Activated CD4-positive, alpha-beta T cell treated with anti-CD3 and anti-CD28 coated beads for 4 hours (primary cell): ENCODE data around the gene MOXD1.

Experiments
- DNase-seq, 2 donors: peaks; one replicate each; pipeline ENCODE4 v3.0.0-alpha.2; 2020

MOXD1 gene

DNA sequence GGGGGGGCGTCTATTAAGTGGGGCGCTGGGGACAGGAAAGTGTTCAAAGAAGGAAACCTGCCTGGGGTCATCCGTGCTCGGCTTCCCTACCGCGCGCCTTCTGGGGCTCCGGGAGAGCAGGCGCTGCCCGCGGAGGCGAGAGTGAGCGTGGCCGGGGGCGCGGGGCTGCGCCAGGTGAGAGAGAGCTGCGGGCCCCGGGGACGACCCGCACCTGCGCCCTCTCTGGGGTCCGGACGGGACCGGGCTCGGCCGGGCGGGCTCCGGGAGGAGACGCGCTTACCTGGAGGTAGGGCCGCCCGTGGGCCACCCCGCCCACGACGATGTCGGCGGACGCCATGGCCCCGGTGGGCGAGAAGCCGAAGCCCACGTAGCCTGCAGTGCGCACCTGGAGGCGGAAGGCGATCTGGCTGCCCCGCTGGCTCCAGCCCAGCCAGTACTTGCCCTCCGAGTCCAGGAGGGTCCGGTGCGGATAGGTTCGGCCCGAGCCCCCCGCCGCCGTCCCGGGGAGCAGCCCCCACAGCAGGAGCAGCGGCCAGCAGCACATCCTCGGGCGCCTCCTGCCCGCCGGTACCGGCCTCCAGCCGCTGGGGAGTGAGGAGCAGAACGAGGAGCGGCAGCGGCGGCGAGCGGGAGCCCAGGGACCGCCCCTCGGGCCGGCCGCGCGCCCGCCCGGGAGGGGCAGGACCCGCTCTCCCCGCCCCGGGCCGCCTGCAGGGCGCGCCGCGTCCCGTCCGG is at the start of gene MOXD1:
Gene MOXD1, minus strand, starts transcription at position 593 of the 735 bp plus-strand sequence. Its CDS starts 49 bp downstream, at position 544.
- DNase-seq, result no peak

DNA sequence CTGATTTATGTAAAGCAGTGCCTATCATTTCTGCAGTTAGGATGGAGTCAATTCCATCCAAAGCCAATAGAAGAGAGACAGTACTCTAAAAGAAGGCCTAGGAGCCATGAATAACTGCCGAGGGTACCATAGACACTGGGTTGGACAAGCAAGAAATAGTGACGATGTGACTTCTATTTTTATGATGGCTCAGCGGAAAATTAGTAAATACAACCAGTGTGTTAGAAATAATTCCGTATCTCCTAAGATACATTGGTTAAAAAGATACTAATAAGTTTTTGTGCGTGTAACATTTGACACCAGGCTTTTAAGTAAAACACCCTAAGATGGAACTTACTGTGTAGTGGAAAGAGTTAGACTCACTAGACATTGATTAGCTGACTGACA is 45.6 kb upstream of the MOXD1 start:
- DNase-seq, result no peak

DNA sequence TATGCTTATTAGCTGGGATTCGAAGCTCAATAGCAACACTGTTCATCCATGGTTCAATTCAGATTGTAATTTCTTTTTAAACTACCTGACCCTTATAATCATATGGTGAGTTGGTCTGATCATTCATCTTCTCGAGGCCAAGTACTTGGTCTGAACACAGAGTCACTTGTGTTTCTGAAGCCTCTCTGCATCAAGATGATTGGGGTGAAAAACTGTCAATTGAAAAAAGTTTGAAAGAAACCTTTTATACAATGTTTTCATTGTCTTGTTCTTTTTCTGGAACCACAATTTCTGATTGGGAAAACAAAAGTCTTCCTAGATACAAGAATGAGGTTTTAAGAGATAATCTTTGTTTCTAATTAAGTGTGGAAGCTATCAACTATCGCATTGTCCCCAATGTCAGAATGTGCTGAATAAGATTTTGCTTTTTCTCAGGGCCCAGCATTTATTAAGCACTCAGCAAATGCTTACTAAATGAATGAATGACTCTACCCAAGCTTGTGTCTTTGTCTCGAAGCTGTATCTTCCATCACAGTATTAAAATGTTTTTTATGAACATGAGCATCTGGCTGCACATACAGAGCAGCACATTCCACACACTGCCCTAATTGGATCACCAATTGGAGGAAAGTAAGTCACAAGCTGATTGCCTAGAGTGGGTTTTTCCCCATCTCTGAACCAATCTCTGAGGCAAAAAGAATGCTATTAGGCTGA is 45.0 kb upstream of the MOXD1 start:
- DNase-seq, result no peak

DNA sequence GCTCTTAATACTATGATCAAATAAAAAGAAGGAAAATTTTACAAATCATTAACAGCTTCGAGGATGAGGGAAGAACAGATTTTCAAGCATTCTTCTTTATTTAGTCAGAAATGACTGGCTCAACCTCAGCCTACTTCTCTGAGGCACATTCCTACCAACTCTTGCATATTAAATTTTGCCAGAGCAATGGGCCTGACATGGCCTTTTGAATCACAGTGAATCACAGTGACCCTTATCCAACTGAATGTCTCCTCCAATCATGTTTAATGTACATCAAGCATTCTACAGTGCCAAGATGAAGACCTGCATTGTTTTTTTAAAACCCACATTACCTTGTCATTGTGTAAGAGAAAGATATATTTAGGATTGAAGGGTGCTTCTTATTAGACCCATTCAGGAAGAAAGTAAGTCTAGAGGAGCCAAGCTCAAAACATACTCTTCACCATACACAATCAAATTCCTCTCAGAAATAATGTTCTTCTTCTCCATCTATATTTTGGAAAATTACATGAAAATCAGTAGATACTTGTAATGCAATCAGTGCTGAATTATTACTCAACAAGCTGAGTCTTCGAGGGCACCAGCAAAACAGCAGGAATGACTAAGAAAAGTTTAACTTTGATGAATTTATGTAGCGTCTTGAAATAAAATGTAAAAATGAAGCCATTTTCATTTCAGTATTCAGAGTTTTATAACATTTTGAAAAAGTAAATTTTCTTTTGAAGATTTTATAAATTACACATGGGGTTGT is 44.1 kb upstream of the MOXD1 start:
- no peak for DNase-seq

DNA sequence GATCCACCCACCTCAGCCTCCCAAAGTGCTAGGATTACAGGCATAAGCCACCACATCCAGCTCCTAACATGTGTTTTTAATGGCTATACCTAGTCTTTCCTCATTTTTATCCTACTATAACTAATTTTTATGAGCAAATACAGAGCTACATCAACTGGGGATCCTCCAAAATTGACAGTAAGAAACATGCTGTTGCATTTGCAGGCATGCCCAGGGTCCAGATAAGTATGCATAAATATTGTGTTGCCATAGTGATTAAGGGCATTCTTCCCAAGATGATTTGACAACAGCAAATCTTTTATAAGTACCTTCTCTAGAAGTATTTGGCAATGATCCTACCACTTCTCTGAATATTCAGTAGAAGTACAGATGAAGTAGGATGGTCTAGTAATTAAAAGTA is 41.9 kb upstream of the MOXD1 start:
- DNase-seq, result no peak

DNA sequence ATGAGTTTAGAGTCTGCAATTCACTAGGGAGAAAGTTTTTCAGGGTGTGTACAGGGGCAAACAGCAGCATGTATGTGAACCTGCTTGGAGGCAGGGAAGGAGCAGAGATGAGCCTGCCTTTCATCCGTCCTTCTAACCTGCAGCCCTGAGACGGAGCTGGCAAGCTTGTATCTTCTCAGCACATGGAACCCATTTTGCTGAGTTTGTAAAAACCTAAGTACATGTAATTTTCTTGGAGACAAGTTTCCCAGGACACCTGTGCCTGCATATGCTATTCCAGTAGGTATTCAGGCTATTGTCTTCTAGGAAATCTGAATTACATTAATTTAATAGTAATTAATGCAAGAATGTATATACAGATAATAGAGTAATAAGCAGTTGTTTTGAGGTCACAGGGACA is 28.8 kb upstream of the MOXD1 start:
- DNase-seq, result no peak

DNA sequence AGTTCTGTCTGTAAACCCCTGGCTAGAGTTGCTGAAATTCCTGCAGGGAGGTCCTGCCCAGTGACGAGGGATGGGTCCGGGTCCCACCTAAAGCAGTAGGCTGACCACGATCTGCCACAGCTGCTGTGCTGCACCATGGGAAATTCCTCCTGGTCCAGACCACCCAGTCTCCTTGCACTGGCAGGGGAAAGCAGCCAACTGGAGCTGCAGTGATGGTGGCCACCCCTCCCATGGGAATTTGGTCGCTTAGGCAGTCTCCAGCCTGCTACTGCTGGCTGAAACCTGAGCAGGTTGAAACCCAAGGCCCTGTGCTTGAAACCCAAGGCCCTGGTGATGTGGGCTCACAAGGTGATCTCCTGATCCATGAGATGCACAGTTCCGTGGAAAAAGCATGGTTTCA is 23.9 kb upstream of the MOXD1 start:
- DNase-seq, result no peak

DNA sequence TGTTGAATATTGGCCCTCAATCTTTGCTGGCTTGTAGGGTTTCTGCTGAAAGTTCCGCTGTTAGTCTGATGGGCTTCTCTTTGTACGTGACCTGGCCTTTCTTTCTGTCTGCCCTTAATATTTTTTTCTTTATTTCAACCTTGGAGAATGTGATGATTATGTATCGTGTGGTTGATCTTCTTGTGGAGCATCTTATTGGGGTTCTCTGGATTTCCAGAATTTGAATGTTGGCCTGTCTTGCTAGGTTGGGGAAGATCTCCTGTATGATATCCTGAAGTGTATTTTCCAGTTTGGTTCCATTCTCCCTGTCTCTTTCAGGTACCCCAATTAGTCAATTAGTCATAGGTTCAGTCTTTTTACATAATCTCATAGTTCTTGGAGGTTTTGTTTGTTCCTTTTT is 22.6 kb upstream of the MOXD1 start:
- DNase-seq, result no peak

DNA sequence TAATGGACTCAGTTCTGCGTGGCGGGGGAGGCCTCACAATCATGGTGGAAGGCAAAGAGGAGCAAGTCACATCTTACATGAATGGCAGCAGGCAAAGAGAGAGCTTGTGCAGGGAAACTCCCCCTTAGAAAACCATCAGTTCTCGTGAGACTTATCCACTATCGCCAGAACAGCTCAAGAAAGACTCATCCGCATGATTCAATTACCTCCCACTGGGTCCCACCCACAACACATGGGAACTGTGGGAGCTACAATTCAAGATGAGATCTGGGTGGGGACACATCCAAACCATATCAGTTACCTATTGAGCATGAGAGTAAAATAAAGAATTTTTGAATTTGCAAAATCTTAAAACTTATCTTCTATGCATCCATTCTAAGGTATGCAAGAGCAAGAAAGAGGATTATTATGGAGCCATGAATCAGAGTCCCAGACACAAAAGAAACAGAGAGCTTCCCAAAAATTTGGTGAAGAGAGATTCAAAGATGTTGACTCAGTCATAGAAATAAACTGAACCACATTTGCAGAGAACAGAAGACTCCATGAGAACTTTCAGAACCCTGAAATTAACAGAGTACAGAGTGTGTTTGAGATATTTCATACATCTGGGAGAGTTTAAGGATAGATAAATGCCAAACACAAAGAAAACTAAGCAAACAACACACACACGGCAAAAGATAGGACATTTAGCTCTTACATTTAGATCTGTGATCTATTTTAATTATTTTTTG is 17.1 kb upstream of the MOXD1 start:
- DNase-seq, result no peak

DNA sequence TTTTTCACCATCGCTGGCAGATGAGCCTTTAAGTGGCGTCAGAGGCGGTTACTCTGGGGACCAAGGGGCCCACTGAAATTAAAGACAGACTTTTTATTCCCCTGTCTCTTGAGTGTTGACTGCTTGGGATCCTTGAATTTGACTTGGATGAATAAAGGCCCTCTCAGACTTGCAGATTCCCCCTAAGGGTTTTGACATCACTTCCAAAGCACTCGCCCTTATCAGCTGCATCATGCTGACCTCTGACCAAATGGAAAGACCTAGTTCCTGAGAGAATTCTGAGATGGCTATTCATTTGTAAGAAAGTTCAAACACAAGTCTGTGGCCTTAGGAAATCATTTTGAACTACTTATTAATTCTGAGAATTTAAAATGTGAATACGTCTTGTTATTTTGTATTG is 13.5 kb upstream of the MOXD1 start:
- DNase-seq, result no peak

DNA sequence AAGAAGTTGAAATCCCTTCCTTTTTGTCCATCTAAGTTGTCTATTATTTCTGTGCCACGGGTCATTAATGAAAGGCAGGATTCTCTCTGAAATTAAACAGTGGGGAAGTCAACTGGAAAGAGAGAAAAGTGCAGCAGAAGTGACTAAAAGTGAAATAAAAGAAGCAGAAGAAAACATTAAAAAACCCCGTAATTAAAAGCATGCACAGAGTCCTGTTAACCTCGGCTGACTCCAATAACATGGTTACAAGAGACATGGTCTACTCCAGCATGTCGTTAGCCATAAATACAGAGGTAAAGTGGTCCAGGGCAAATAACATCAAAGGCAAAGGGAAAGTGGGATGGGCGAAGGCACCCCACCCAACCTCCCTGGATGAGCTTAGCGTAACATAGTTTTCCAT is 13.0 kb upstream of the MOXD1 start:
- DNase-seq, result no peak

- DNase-seq, result no peak
These were observed 12.2 kb upstream of the MOXD1 start for GRCh38 chr6:132413499-132413802.

DNA sequence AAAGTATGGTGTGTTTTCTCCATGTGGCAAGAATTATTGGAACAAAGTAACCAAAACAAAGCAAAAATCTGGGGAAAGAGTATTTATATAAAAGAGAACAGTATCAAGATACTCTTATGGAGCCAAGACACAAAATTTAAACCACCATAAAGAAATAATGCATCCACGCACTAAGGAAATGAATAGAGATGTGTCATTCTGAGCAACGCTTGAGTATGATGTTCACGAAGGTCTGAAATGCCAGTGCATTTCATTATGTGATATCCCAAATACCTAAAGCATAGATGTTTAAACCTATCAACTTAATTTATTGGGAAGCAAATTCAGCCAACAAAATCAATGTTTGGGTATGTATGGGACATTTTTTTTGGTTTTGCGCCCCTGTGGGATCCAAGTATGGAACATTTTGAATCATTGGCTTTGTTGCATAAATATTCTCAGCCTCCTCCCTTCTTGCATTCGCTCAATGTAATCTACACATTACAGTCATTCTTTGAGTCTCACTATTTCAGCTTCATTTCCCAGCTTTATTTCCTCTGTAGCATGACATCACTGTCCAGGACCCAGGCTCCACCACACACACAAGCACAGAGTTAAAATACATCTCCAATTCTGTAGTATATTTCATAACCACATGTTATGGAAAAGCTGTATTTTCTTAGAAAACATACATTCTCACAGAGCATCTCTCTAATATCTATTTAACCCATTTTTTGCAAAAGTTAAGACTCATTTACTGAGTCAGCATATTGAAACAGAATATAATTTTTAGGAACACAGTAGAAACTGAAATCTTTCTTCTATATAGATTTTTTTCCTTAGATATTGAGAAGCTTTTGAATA is 11.6 kb upstream of the MOXD1 start:
- DNase-seq, result no peak

DNA sequence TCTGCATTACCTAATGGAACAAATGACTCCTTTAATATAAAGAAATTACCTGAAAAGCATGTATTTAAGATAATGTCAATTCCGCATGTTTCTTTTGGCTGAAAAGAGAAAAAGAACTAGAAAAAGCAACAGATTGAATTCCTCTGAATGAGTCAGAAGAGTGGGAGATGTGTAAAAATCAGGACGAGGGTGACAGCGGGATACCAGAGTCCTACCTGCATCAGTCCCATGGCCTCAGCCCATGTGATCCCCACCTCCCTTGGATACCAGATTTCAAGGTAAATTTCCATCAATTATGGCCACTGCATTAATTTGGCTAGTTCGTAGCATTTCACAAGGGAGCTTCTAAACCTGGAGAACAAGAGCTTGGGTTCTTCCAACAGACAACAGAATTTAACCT is 10.0 kb upstream of the MOXD1 start:
- DNase-seq, result no peak

- no peak for DNase-seq
These were observed 9.6 kb upstream of the MOXD1 start for GRCh38 chr6:132410830-132411229.

GRCh38 chr6:132405143-132405915 is 4.1 kb upstream of the MOXD1 start:
- no peak for DNase-seq

- no peak for DNase-seq
These were observed 3.5 kb upstream of the MOXD1 start for GRCh38 chr6:132404736-132405135.

- DNase-seq, result no peak
These were observed 3.1 kb upstream of the MOXD1 start for GRCh38 chr6:132404330-132404729.

GRCh38 chr6:132401618-132402285 is 477 bp upstream of the MOXD1 start:
- DNase-seq, result no peak

GRCh38 chr6:132400555-132400882 is 756 bp downstream of the MOXD1 start:
- no peak for DNase-seq

GRCh38 chr6:132399376-132400074 is 1.8 kb downstream of the MOXD1 start:
- no peak for DNase-seq
